ENCODE data around the gene WDR4. TPM values are rescaled to one million over a fixed set of nuclear protein-coding genes. Genes with fewer than 3 reads are reported as not detected.
"Not testable (repeated sequence)": the region's sequence is repeated elsewhere in the genome, so short reads cannot be mapped to it uniquely, and the experiment has no call there.

Gene WDR4
- total and polyA plus RNA-seq, 10 of the 15 experiments (the other 5 are each of a cell fraction or from before 2014, with no cell fraction given) = 2.1 to 45.3 (median 18.7) TPM

DNA sequence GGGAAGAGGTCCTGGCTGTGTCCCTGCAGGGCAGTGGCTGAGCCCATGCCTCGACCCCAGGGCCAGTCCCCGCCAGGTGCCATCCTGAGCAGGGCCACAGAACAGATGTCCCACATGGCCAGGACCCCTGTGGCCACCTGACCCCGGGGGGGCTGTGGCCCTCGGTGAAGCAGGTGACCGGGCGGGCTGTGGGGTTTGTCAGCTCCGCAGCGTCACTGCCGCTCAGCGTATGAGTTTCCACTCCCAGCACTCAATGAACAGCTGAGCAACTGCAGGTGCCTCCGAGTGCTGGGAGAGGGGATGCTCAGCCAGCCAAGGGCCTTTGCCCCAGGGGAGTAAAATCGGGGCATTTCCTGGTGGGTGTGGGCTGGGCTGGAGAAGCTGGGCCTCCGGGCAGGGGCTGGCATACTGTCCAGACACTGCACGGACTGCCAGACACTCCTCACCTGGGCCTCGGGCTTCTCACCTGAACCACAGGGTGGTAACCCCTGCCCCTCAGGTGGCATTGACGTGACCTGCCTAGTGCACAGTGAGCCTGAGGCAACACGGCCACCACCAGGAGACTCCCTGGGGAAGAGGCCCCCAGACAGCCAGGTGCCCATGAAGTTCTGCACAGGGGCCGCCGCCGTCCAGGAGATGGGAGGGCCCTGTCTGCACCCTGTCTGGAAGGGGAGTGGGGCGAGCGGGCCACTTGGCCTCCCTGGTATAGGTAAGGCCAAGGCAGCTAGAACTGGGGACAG, 37.3 kb downstream of the WDR4 start:
- H3K27ac ChIP-seq (ENCODE audit: control insufficient read depth, insufficient read depth); BruUV-seq (replicated peaks); H3K4me2 ChIP-seq (ENCODE audit: control insufficient read depth, insufficient read depth); H3K9ac ChIP-seq (ENCODE audit: control insufficient read depth, insufficient read depth, low read length); H4K20me1 ChIP-seq (ENCODE audit: control insufficient read depth, insufficient read depth); H3K79me2 ChIP-seq (ENCODE audit: control insufficient read depth, insufficient read depth, low read length); SMC1A ChIA-PET (ENCODE audit: uncharacterized antibody, unreplicated experiment); CTCF ChIA-PET; in situ Hi-C loops (cut with MboI); DNase-seq (ENCODE audit: low read depth, low spot score); ATAC-seq; intact Hi-C loops (cut with micrococcal nuclease; ENCODE audit: unreplicated experiment); RAD21 ChIA-PET (ENCODE audit: unreplicated experiment); H3K4me3 ChIP-seq; H3K27me3 ChIP-seq (replicated peaks in 1 of 2; ENCODE audit: control insufficient read depth in 2 of 2, insufficient read depth in 2 of 2, low read length in 1 of 2); H2AFZ ChIP-seq (ENCODE audit: control insufficient read depth, low read depth, low read length); POLR2A ChIA-PET; H3K9me3 ChIP-seq (replicated peaks; ENCODE audit: control insufficient read depth, insufficient read depth, low read length); FAIRE-seq; H3K4me1 ChIP-seq (ENCODE audit: control insufficient read depth, insufficient read depth, low read length): not testable (repeated sequence)
- WGBS (ENCODE audit: insufficient coverage, insufficient replicate concordance, low lambda C conversion rate, missing lambda C conversion rate) = 94% methylated on average over 11 of the region's 22 CpGs
- H3K36me3 ChIP-seq (ENCODE audit: control insufficient read depth in 2 of 2, insufficient read depth in 2 of 2, low read length in 1 of 2) = peaks cover 19 to 41% of the 10 kb centered on the region in 2 experiments

DNA sequence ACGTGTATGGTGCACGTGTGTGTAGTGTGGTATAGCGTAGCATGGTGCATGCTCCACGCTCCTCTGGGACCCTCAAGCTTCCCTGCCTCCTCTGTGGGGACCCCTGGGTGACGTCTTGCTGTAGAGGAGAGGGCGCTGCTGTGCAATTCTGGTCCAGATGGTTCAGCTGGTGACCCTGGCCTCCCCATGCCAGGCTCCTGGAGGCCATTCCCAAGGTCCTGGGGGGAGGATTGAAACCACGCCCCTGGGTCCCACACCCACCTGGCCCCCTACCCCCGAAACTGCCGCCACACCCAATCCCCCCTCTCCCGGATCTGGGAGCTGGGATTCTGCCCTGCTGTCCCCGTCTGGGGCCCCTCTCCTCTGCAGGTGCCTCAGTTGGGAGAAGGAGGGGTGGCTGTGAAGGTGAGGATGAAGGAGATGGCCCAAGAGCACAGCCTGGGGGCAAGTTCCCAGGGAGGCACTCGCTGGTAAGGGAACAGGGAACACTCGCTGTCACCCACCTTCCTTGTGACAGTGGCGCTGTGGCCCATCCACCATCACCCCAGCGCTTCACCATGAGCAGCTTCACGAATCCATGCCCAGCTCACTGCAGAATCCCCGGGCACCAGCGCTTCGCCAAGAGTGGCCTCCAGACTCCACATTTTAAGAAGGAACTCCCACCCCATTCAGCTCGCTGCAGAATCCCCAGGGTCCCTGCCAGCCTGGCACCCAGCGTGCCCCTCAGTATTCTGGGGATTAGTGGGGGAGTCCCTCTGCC, 38.0 kb downstream of the WDR4 start:
- ATAC-seq (no peak), DNase-seq (ENCODE audit: low read depth, low spot score) (no peak), FAIRE-seq (no peak)
- H2AFZ ChIP-seq (ENCODE audit: control insufficient read depth, low read depth, low read length) = no peak overlapping the region
- no peak overlapping the region for H3K27ac ChIP-seq (ENCODE audit: control insufficient read depth, insufficient read depth)
- no TSS peak for BruUV-seq (replicated peaks)
- intact Hi-C loops (cut with micrococcal nuclease; ENCODE audit: unreplicated experiment) (no loop called here), in situ Hi-C loops (cut with MboI) (no loop called here)
- POLR2A ChIA-PET = no interaction called here
- SMC1A ChIA-PET (ENCODE audit: uncharacterized antibody, unreplicated experiment) = no interaction called here
- H3K4me3 ChIP-seq = no peak overlapping the region
- no peaks in the 10 kb centered on the region for H3K4me1 ChIP-seq (ENCODE audit: control insufficient read depth, insufficient read depth, low read length)
- H3K79me2 ChIP-seq (ENCODE audit: control insufficient read depth, insufficient read depth, low read length) = no peaks in the 10 kb centered on the region
- H3K4me2 ChIP-seq (ENCODE audit: control insufficient read depth, insufficient read depth) = no peak overlapping the region
- TF ChIP-seq, protein P1, sequence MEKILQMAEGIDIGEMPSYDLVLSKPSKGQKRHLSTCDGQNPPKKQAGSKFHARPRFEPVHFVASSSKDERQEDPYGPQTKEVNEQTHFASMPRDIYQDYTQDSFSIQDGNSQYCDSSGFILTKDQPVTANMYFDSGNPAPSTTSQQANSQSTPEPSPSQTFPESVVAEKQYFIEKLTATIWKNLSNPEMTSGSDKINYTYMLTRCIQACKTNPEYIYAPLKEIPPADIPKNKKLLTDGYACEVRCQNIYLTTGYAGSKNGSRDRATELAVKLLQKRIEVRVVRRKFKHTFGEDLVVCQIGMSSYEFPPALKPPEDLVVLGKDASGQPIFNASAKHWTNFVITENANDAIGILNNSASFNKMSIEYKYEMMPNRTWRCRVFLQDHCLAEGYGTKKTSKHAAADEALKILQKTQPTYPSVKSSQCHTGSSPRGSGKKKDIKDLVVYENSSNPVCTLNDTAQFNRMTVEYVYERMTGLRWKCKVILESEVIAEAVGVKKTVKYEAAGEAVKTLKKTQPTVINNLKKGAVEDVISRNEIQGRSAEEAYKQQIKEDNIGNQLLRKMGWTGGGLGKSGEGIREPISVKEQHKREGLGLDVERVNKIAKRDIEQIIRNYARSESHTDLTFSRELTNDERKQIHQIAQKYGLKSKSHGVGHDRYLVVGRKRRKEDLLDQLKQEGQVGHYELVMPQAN (conservative IDR thresholded peaks at IDR 0.05) = no peak
- TF ChIP-seq KAT2A (conservative IDR thresholded peaks at IDR 0.05; ENCODE audit: control insufficient read depth, low read depth, low read length) = no peak
- no peak for TF ChIP-seq ESRRA (IDR thresholded peaks at IDR 0.05; ENCODE audit: low read length)
- TF ChIP-seq SUZ12 (IDR thresholded peaks at IDR 0.05; ENCODE audit: unreplicated experiment) = no peak
- TF ChIP-seq ZNF274 (IDR thresholded peaks at IDR 0.05; ENCODE audit: insufficient read depth, insufficient read length) = no peak
- TF ChIP-seq, protein P2, sequence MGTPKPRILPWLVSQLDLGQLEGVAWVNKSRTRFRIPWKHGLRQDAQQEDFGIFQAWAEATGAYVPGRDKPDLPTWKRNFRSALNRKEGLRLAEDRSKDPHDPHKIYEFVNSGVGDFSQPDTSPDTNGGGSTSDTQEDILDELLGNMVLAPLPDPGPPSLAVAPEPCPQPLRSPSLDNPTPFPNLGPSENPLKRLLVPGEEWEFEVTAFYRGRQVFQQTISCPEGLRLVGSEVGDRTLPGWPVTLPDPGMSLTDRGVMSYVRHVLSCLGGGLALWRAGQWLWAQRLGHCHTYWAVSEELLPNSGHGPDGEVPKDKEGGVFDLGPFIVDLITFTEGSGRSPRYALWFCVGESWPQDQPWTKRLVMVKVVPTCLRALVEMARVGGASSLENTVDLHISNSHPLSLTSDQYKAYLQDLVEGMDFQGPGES (IDR thresholded peaks at IDR 0.05) = no peak
- CTCF ChIA-PET = no interaction called here
- H3K36me3 ChIP-seq (ENCODE audit: control insufficient read depth in 2 of 2, insufficient read depth in 2 of 2, low read length in 1 of 2) = peaks cover 19 to 41% of the 10 kb centered on the region in 2 experiments
- 88% methylated on average over 21 of the region's 21 CpGs for WGBS (ENCODE audit: insufficient coverage, insufficient replicate concordance, low lambda C conversion rate, missing lambda C conversion rate)
- RAD21 ChIA-PET (ENCODE audit: unreplicated experiment) = no interaction called here
- no peaks in the 10 kb centered on the region for H3K9me3 ChIP-seq (replicated peaks; ENCODE audit: control insufficient read depth, insufficient read depth, low read length)
- H3K27me3 ChIP-seq (replicated peaks in 1 of 2; ENCODE audit: control insufficient read depth in 2 of 2, insufficient read depth in 2 of 2, low read length in 1 of 2) = no peaks in the 10 kb centered on the region
- no peaks in the 10 kb centered on the region for H4K20me1 ChIP-seq (ENCODE audit: control insufficient read depth, insufficient read depth)
- no peak overlapping the region for H3K9ac ChIP-seq (ENCODE audit: control insufficient read depth, insufficient read depth, low read length)
